B cell (primary cell): ENCODE results near the gene UPK1B.

Experiments
- CTCF ChIP-seq: fragments of 200-600 bp; IDR thresholded peaks from one replicate; pipeline ENCODE4 v1.8.0; 2022; ENCODE audit warnings: antibody characterized with exemption, mild to moderate bottlenecking
- EZH2 ChIP-seq: IDR thresholded peaks from 2 replicates; pipeline ENCODE4 v1.6.1; 2012; ENCODE audit warnings: borderline replicate concordance, low read depth, mild to moderate bottlenecking, moderate library complexity, low read length; ENCODE audit not compliant: insufficient read depth, poor library complexity, severe bottlenecking

- TF ChIP-seq CTCF (no peak), EZH2 (no peak)
Measured at GRCh38 chr3:119239206-119239820, 65.9 kb downstream of the UPK1B start.
